GM21447 (cell line): ENCODE results near the gene KIF18A.
"Not testable (repeated sequence)": the region's sequence is repeated elsewhere in the genome, so short reads cannot be mapped to it uniquely, and the experiment has no call there.

Experiments
- ATAC-seq: cut with Tn5 transposase; IDR thresholded peaks from one replicate; pipeline ENCODE4 v1.9.1; 2021; ENCODE audit not compliant: unreplicated experiment

The KIF18A gene

GRCh38 chr11:28107191-28107749 lies 686 bp downstream of the KIF18A start:
- ATAC-seq: peak; percentile 2

GRCh38 chr11:28106353-28107043 lies 1.5 kb downstream of the KIF18A start:
- no peak for ATAC-seq

- no peak for ATAC-seq
Measured at GRCh38 chr11:28105869-28106268, 2.1 kb downstream of the KIF18A start.

GRCh38 chr11:28104984-28105383 lies 3.0 kb downstream of the KIF18A start:
- ATAC-seq: no peak

GRCh38 chr11:28104425-28104824 lies 3.5 kb downstream of the KIF18A start:
- no peak for ATAC-seq

GRCh38 chr11:28102300-28102699 lies 5.7 kb downstream of the KIF18A start:
- not testable (repeated sequence) for ATAC-seq

- no peak for ATAC-seq
Measured at GRCh38 chr11:28100665-28101064, 7.3 kb downstream of the KIF18A start.

GRCh38 chr11:28099715-28100114 lies 8.2 kb downstream of the KIF18A start:
- ATAC-seq: no peak

- no peak for ATAC-seq
Measured at GRCh38 chr11:28098257-28098656, 9.7 kb downstream of the KIF18A start.

- no peak for ATAC-seq
Measured at GRCh38 chr11:28092786-28093185, 15.2 kb downstream of the KIF18A start.

GRCh38 chr11:28090052-28090749 lies 17.8 kb downstream of the KIF18A start:
- ATAC-seq: no peak

GRCh38 chr11:28089378-28089777 lies 18.6 kb downstream of the KIF18A start:
- ATAC-seq: no peak

GRCh38 chr11:28087693-28088092 lies 20.3 kb downstream of the KIF18A start:
- ATAC-seq: not testable (repeated sequence)

- ATAC-seq: not testable (repeated sequence)
Measured at GRCh38 chr11:28087192-28087591, 20.8 kb downstream of the KIF18A start.

GRCh38 chr11:28086569-28086968 lies 21.4 kb downstream of the KIF18A start:
- ATAC-seq: no peak

GRCh38 chr11:28083118-28083517 lies 24.8 kb downstream of the KIF18A start:
- no peak for ATAC-seq

GRCh38 chr11:28077521-28077920 lies 30.4 kb downstream of the KIF18A start:
- ATAC-seq: no peak

- ATAC-seq: no peak
Measured at GRCh38 chr11:28072321-28072720, 35.6 kb downstream of the KIF18A start.

GRCh38 chr11:28071305-28071704 lies 36.7 kb downstream of the KIF18A start:
- ATAC-seq: no peak

- no peak for ATAC-seq
Measured at GRCh38 chr11:28058333-28058732, 49.6 kb downstream of the KIF18A start.

- no peak for ATAC-seq
Measured at GRCh38 chr11:28054821-28055220, 53.1 kb downstream of the KIF18A start.
